Vagina (tissue), 2 donors: ENCODE measurements around the gene WDR38.

ENCODE experiments used
- CTCF ChIP-seq, 3 experiments: fragments of 450-650 bp in 2 of 3; fragments of 200-600 bp in 1 of 3; sonication (generic) in 1 of 3; IDR thresholded peaks; one replicate each; pipeline ENCODE4 v1.5.1; 2017 to 2019; ENCODE audit warnings: antibody characterized with exemption in 3 of 3, mild to moderate bottlenecking in 2 of 3, moderate library complexity in 2 of 3
- POLR2A ChIP-seq, 2 donors: fragments of 450-650 bp; IDR thresholded peaks; one replicate each; pipeline ENCODE4 v1.6.1; 2017; ENCODE audit warnings: antibody characterized with exemption in 2 of 2, mild to moderate bottlenecking in 2 of 2, moderate library complexity in 2 of 2

- TF ChIP-seq POLR2A (IDR thresholded peaks at IDR 0.05) (no peak), CTCF (IDR thresholded peaks at IDR 0.05) (no peak)
These were observed 7.5 kb downstream of the WDR38 start for GRCh38 chr9:124860582-124861341.
